RWPE1 (cell line): Measurements from ENCODE around the gene CRY1.

Experiments used
- CTCF ChIA-PET: fragments of 350-600 bp; sonication (Branson Sonifier 250); formaldehyde crosslinking; extraction: SDS; loops from one replicate; lab custom pipeline; 2021; lab: Yijun Ruan, JAX
- POLR2A ChIA-PET: fragments of 400-600 bp; formaldehyde crosslinking; extraction: SDS; loops from one replicate; lab custom pipeline; 2020; ENCODE audit warnings: antibody characterized with exemption; ENCODE audit not compliant: low non-redundant PET; lab: Yijun Ruan, JAX
- DNase-seq: peaks from one replicate; pipeline ENCODE4 v3.0.0; 2012; ENCODE audit warnings: low spot score
- H3K27ac ChIP-seq: fragments of 450-650 bp; 2 replicates; pipeline ENCODE4 v1.5.1; 2017
- CTCF ChIP-seq: fragments of 450-650 bp; conservative IDR thresholded peaks from 2 replicates; pipeline ENCODE4 v1.5.1; 2017; ENCODE audit warnings: low read depth, mild to moderate bottlenecking

CRY1 gene

GRCh38 chr12:107058190-107058589 is 35.2 kb downstream of the CRY1 start:
- CTCF ChIA-PET: no interaction called here
- POLR2A ChIA-PET: no interaction called here
- H3K27ac ChIP-seq: no peak overlapping the region
- no peak for DNase-seq
- TF ChIP-seq CTCF: no peak

- no peak overlapping the region for H3K27ac ChIP-seq
- peak; percentile 50 for DNase-seq
- CTCF ChIA-PET: interaction anchor here (0.5 kb wide), 1 partner anchor 587 kb away, joined by 3 read pairs; no protein-coding TSS in a partner anchor
- POLR2A ChIA-PET: no interaction called here
- TF ChIP-seq CTCF: no peak
These were observed 36.1 kb downstream of the CRY1 start for GRCh38 chr12:107057071-107057834.

- POLR2A ChIA-PET: no interaction called here
- CTCF ChIA-PET: no interaction called here
These were observed 39.6 kb downstream of the CRY1 start for GRCh38 chr12:107053709-107054108.

GRCh38 chr12:107045186-107045585 is 48.2 kb downstream of the CRY1 start:
- DNase-seq: no peak
- POLR2A ChIA-PET: no interaction called here
- no peak overlapping the region for H3K27ac ChIP-seq
- CTCF ChIA-PET: no interaction called here
- TF ChIP-seq CTCF: no peak

More at GRCh38 chr12:107053709-107054108, 39.6 kb downstream of the CRY1 start:
- H3K27ac ChIP-seq: no peak overlapping the region
- DNase-seq: no peak
- no peak for TF ChIP-seq CTCF

- DNase-seq: no peak
- POLR2A ChIA-PET: no interaction called here
- no peak overlapping the region for H3K27ac ChIP-seq
- CTCF ChIA-PET: no interaction called here
- no peak for TF ChIP-seq CTCF
These were observed 50.5 kb downstream of the CRY1 start for GRCh38 chr12:107042801-107043200.

- H3K27ac ChIP-seq: no peak overlapping the region
- no peak for TF ChIP-seq CTCF
- DNase-seq: no peak
- ChIA-PET CTCF (no interaction called here), POLR2A (no interaction called here)
These were observed 57.6 kb downstream of the CRY1 start for GRCh38 chr12:107035733-107036132.
